IPS-20b (cell line): ENCODE measurements around the gene RUVBL1.

Experiments
- H3K27ac ChIP-seq: one replicate; pipeline ENCODE4 v1.5.1; 2013; ENCODE audit warnings: low read length
- H3K27me3 ChIP-seq: 2 replicates; pipeline ENCODE4 v1.6.1; 2013; ENCODE audit warnings: mild to moderate bottlenecking, low read length, inconsistent platforms; ENCODE audit not compliant: insufficient read depth
- H3K36me3 ChIP-seq: 2 replicates; pipeline ENCODE4 v1.6.1; 2013; ENCODE audit warnings: low read depth, mild to moderate bottlenecking, inconsistent platforms, low read length, moderate library complexity; ENCODE audit not compliant: insufficient read depth
- H3K4me1 ChIP-seq: 2 replicates; pipeline ENCODE4 v1.6.1; 2013; ENCODE audit warnings: mild to moderate bottlenecking, control low read depth, inconsistent platforms, low read length, moderate library complexity; ENCODE audit not compliant: insufficient read depth
- H3K4me3 ChIP-seq: 2 replicates; pipeline ENCODE4 v1.5.1; 2013; ENCODE audit warnings: mild to moderate bottlenecking, low read length, inconsistent platforms
- H3K9ac ChIP-seq: 2 replicates; pipeline ENCODE4 v1.6.1; 2013; ENCODE audit warnings: low read depth, mild to moderate bottlenecking, inconsistent platforms, low read length, moderate library complexity
- H3K9me3 ChIP-seq: 2 replicates; pipeline ENCODE4 v1.6.1; 2013; ENCODE audit warnings: mild to moderate bottlenecking, low read depth, low read length, inconsistent platforms; ENCODE audit not compliant: insufficient read depth

The RUVBL1 gene

DNA sequence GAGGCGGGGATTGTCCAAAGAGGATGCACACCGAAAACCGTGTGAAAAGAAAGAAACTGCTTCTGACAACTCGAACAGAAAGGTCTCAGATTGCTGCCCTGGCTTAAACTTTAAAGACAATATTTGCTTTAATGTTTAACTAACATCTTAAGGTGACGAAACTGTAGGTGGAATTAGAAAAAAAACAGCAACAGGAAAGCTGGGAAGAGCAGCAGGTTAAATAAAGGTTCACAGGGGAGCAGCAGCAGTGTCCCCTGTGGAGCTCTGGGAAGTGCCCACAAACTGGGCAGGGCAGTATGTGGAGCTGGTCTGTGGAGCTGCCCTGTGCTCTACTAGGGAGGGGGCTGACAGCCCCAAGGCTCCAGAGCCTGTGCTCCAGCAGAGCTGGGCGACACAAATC is 25.4 kb downstream of the RUVBL1 start:
- peaks cover 35% of the 10 kb centered on the region for H3K4me1 ChIP-seq
- H3K36me3 ChIP-seq: peaks cover 93% of the 10 kb centered on the region
- H3K27ac ChIP-seq: no peak overlapping the region
- no peaks in the 10 kb centered on the region for H3K9me3 ChIP-seq
- no peaks in the 10 kb centered on the region for H3K27me3 ChIP-seq
- no peak overlapping the region for H3K4me3 ChIP-seq
- H3K9ac ChIP-seq: peak overlapping the region; percentile 4; the same call in 1 of the 2 replicates

GRCh38 chr3:128095222-128095703 is 28.3 kb downstream of the RUVBL1 start:
- H3K36me3 ChIP-seq: peaks cover 82% of the 10 kb centered on the region

DNA sequence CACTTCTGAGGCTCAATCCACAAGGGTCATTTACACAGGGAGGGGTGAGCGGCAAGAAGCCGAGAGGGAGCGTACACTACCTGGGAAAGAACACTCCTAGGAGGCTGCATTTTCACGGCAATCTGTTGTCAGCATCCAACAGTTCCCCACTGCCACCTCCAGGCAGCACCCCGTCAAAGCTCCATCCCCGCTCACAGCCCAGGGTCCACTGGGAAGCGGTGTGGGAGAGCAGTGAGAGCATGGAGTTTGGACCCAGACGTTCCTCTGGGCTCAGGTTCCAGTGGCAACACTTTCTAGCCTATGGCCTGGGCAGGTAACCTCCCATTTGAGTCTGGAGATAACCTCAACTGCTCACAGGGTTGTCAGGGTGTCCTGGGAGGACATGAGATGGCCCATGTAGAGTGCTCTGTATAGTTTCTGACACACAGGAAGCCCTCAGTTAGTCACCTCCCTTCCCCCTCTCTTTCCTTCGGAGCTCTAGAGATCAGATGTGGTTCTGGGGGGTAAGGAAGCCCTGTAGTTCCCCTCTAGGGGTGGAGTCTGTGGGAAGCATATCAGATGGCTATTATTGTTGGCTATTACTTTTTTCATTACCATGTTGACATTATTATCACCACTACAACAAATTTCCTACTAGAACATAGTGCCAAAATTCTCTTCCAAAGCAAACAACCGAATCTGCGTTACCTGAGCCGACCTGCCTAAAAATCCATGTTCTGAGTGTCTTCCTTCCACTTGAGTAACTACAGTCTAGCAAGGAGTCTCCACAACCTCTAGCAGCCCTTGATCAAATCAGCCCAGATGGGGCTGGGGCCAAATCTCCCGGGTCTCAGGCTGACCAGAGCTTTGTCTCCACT is 29.1 kb downstream of the RUVBL1 start:
- Histone ChIP-seq H3K4me1 (peaks cover 25% of the 10 kb centered on the region), H3K27me3 (no peaks in the 10 kb centered on the region), H3K27ac (no peak overlapping the region), H3K36me3 (peaks cover 74% of the 10 kb centered on the region), H3K4me3 (no peak overlapping the region), H3K9me3 (no peaks in the 10 kb centered on the region), H3K9ac (no peak overlapping the region)

More at GRCh38 chr3:128095222-128095703, 28.3 kb downstream of the RUVBL1 start:
- no peaks in the 10 kb centered on the region for H3K27me3 ChIP-seq
- no peaks in the 10 kb centered on the region for H3K9me3 ChIP-seq
- no peak overlapping the region for H3K4me3 ChIP-seq
- H3K27ac ChIP-seq: no peak overlapping the region
- peak overlapping the region; percentile 5; the same call in 1 of the 2 replicates for H3K9ac ChIP-seq
- peaks cover 31% of the 10 kb centered on the region for H3K4me1 ChIP-seq

GRCh38 chr3:128091586-128091985 is 32.0 kb downstream of the RUVBL1 start:
- Histone ChIP-seq H3K9ac (no peak overlapping the region), H3K4me1 (peaks cover 14% of the 10 kb centered on the region; the same call in 1 of the 2 replicates), H3K9me3 (no peaks in the 10 kb centered on the region), H3K27me3 (no peaks in the 10 kb centered on the region), H3K36me3 (peaks cover 59% of the 10 kb centered on the region), H3K27ac (no peak overlapping the region), H3K4me3 (no peak overlapping the region)

DNA sequence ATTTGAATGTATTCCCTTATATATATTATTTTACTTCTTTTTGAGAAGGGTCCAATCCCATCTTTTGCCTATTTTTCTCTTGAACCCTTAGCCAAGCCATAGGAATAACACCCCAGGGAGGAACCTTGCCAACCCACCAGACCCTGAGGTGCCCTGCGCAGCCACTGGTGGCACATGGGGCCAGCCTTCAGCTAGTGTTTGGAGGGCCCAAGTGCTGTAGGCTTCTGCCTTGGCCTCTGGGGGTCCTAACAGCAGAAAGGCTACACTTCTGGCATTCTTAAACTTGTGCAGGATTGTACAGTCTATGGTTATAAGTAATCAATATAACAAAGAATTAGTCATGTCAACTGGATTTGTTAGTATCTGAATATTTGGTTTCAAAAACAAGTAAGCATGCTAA is 34.5 kb downstream of the RUVBL1 start:
- Histone ChIP-seq H3K9ac (no peak overlapping the region), H3K4me3 (no peak overlapping the region), H3K4me1 (no peaks in the 10 kb centered on the region), H3K27ac (no peak overlapping the region), H3K36me3 (peaks cover 66% of the 10 kb centered on the region), H3K9me3 (no peaks in the 10 kb centered on the region), H3K27me3 (no peaks in the 10 kb centered on the region)

DNA sequence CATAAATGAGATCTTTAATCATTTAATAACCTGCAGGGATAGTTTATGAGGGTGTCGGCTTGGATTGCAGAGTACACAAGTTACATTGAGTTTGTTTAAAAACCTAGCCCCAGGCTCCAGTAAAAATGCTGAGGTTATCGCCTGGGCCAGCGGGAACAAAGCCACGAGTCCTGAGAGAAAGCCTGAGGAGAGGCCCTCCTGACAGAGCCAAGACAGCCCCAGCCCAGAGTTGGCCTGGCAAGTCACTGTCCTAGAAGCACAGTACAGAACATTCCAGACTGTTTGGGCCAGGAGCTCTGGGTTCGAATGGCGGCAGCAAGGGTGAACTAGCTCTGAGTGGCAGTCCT is 39.0 kb downstream of the RUVBL1 start:
- peaks cover 84% of the 10 kb centered on the region for H3K36me3 ChIP-seq
- H3K27me3 ChIP-seq: no peaks in the 10 kb centered on the region
- no peaks in the 10 kb centered on the region for H3K4me1 ChIP-seq
- no peaks in the 10 kb centered on the region for H3K9me3 ChIP-seq
- no peak overlapping the region for H3K4me3 ChIP-seq
- no peak overlapping the region for H3K9ac ChIP-seq
- no peak overlapping the region for H3K27ac ChIP-seq

GRCh38 chr3:128083980-128084674 is 39.5 kb downstream of the RUVBL1 start:
- Histone ChIP-seq H3K9me3 (no peaks in the 10 kb centered on the region), H3K9ac (no peak overlapping the region), H3K27me3 (no peaks in the 10 kb centered on the region), H3K27ac (no peak overlapping the region), H3K36me3 (peaks cover 89% of the 10 kb centered on the region), H3K4me1 (no peaks in the 10 kb centered on the region), H3K4me3 (no peak overlapping the region)

GRCh38 chr3:128083396-128083795 is 40.2 kb downstream of the RUVBL1 start:
- no peaks in the 10 kb centered on the region for H3K4me1 ChIP-seq
- H3K36me3 ChIP-seq: peaks cover 93% of the 10 kb centered on the region
- H3K9ac ChIP-seq: no peak overlapping the region
- no peak overlapping the region for H3K4me3 ChIP-seq
- H3K27ac ChIP-seq: no peak overlapping the region
- no peaks in the 10 kb centered on the region for H3K27me3 ChIP-seq
- H3K9me3 ChIP-seq: no peaks in the 10 kb centered on the region

DNA sequence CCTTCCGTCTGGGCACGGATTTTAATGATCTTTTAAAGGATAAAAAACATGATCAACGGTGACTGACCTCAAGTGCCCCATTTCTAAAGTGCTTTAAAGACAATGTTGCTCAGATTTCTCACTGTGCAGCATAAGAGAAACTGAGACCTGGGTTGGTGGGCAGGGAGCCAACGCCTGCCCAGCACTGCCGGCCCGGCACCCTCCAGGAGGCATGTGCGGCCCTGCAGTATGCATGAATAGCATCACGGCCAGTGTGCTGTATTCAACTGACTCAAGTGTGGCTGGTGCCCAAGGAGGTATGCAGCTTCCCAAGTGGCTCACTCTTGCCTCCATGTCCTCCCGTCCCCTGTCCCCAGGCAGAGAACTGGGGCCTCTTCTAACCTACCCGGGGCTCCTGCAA is 41.1 kb downstream of the RUVBL1 start:
- Histone ChIP-seq H3K36me3 (peaks cover 88% of the 10 kb centered on the region), H3K9ac (no peak overlapping the region), H3K27ac (no peak overlapping the region), H3K9me3 (no peaks in the 10 kb centered on the region), H3K4me3 (no peak overlapping the region), H3K4me1 (no peaks in the 10 kb centered on the region; the same call in 1 of the 2 replicates), H3K27me3 (peaks cover 5% of the 10 kb centered on the region)

DNA sequence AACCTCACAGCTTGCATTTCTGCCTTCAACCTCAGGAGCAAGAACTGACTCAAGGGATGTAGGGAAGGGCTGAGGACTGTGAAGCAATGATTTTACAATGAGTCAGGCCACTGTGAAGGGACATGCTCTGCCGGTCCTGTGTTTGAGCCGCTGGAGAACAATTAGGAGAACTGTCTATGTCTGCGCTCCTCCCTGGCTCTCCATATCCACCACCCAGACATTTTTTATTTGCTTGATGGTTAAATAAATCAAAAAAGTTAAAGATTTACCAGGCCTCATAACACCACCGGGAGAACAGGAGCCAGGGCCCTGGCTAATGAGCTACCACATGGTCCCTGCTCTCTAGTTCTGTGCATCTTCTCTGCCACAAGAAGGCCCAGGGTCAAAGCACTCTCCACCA is 41.8 kb downstream of the RUVBL1 start:
- no peak overlapping the region for H3K27ac ChIP-seq
- H3K36me3 ChIP-seq: peaks cover 81% of the 10 kb centered on the region
- no peaks in the 10 kb centered on the region for H3K9me3 ChIP-seq
- H3K4me3 ChIP-seq: no peak overlapping the region
- no peak overlapping the region for H3K9ac ChIP-seq
- peaks cover 12% of the 10 kb centered on the region for H3K27me3 ChIP-seq
- H3K4me1 ChIP-seq: peaks cover 3% of the 10 kb centered on the region; the same call in 1 of the 2 replicates

GRCh38 chr3:128081226-128081625 is 42.4 kb downstream of the RUVBL1 start:
- Histone ChIP-seq H3K27me3 (peaks cover 19% of the 10 kb centered on the region), H3K4me3 (no peak overlapping the region), H3K36me3 (peaks cover 75% of the 10 kb centered on the region), H3K9ac (no peak overlapping the region), H3K27ac (no peak overlapping the region), H3K4me1 (peaks cover 3% of the 10 kb centered on the region; the same call in 1 of the 2 replicates), H3K9me3 (no peaks in the 10 kb centered on the region)
